GM19043 (cell line): ENCODE results near the gene STRAP.

Source experiments
- ATAC-seq: cut with Tn5 transposase; IDR thresholded peaks from one replicate; pipeline ENCODE4 v1.9.1; 2021; ENCODE audit warnings: low read depth; ENCODE audit not compliant: unreplicated experiment

STRAP gene, protein sequence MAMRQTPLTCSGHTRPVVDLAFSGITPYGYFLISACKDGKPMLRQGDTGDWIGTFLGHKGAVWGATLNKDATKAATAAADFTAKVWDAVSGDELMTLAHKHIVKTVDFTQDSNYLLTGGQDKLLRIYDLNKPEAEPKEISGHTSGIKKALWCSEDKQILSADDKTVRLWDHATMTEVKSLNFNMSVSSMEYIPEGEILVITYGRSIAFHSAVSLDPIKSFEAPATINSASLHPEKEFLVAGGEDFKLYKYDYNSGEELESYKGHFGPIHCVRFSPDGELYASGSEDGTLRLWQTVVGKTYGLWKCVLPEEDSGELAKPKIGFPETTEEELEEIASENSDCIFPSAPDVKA

GRCh38 chr12:15882118-15882971 is at the start of gene STRAP:
TSS of gene STRAP (plus strand) at chr12:15882387. CDS start at chr12:15882708, 321 bp downstream.
- ATAC-seq: peak; percentile 96

- ATAC-seq: no peak
Observed at GRCh38 chr12:15834575-15834974, 47.6 kb upstream of the STRAP start.

DNA sequence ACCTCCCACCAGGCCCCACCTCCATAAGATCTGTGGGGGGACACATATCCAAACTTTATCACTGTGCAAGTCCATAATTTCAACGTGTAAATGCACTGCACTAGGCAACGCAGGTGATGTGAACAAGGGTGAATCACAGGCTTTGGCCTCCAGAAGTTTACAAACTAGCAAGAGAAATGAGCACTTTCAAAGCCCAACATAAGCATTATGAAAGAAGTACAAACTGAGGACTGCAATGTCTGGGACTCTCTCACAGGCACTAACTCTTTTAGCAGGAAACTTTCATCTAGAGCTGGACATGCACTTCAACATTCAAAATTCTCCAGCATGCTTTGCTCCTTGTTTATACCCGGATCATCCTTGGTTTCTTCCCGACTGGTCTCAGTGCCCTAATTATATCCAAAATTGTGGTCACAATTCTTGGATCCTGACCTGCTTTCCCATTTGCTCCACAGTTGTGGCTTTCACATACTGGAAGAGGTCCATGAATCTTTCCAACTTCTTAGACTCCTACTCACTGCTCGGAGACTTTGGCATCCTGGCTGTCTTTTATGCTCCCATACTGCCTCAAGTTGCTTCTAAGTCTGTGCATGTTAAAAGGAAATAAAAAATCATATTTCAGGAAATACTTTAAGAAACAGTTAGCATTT is 44.9 kb upstream of the STRAP start:
- no peak for ATAC-seq

GRCh38 chr12:15839041-15839440 is 43.1 kb upstream of the STRAP start:
- ATAC-seq: no peak

DNA sequence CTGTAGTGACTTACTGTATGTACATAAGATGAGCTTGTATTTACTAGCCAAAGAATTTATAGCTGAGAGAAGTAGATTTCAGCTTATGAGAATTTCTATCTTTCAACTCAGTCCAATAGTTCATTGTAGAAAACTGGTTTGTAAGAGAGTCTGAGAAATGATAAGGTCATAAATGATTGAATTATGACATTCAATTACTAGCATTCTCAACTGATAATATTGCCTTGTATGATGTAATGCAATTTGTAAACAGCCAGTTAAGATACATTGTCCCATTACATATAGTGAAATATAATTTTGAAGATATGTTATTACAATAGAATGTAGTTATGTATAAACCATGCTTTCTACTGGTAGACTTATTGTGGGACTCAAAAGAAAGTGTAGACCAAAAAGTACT is 42.5 kb upstream of the STRAP start:
- no peak for ATAC-seq

DNA sequence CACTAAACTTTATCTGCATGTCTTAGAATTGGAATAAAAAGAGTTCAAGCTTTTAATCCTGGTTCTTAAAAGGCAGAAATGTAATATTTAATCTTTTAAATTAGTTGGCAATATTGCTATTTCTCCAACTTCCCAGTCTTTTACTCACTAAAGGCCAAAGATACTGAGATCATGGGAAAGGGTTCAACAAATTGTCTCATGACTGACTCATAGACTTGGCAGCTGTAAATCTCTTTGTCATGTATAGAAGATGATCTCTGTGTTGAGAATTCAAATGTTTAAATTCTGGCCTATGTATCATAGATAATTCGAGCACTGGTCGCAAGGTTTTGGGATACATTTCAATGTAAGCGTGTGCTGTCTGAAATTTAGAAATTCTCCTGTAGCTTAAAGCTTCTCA is 40.1 kb upstream of the STRAP start:
- ATAC-seq: no peak

DNA sequence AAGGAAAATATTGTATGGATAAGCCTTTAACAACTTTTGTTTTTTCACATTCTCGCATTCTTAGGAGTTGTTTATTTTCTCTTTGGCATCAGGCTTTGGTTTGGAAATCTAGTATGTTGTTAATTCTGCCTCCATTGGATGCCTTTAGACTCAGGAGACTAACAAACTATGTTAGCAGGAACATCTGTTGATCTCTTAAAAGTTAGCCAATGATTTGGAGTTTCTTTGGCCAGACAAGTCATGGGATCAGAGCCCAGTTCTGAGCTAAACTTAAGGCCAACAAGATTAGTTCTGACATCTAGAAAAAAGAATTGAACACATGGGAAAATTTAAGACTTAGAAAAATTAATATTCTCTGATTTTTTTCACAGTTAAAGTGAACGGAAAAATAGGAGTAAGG is 35.3 kb upstream of the STRAP start:
- ATAC-seq: no peak

DNA sequence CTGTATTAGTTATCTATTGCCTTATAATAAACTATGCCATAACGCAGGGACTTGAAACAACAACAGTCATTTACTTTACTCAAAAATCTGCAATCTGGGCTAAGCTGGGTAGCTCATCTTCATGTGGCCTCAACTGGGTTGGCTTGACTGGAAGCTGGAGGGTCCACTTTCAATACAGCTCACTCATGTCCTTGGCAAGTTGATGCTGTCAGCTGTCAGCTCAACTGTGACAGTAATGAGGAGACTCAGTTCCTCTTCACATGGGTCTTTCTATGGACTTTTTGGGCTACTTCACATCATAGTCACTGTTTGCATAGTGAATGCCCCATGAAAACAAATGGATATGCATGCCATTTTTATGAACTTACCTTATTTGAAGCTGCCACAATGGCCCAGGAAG is 33.6 kb upstream of the STRAP start:
- no peak for ATAC-seq

DNA sequence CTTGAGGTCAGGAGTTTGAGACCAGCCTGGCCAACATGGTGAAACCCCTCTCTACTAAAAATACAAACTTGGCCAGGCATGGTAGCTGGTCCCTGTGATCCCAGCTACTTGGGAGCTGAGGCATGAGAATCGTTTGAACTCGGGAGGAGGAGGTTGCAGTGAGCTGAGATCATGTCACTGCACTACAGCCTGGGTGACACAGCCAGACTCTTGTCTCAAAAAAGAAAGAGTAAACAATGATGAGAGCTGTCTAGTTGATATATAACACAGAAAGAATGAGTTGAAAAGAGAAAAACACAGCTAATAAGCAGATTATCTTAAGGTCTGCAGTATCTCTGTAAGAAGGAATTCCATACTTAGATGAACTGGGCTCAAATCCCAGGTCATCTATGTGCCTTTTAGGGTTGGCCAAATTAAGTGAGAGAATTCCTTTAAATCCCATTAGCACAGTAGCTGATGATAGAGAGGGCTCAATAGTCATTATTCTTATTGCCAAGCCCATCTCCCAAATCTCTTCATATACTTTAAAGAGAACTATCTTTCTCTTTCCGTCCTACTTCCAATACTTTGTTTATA is 31.1 kb upstream of the STRAP start:
- no peak for ATAC-seq

GRCh38 chr12:15851919-15852318 is 30.3 kb upstream of the STRAP start:
- no peak for ATAC-seq

- no peak for ATAC-seq
Observed at GRCh38 chr12:15852383-15852782, 29.8 kb upstream of the STRAP start.

DNA sequence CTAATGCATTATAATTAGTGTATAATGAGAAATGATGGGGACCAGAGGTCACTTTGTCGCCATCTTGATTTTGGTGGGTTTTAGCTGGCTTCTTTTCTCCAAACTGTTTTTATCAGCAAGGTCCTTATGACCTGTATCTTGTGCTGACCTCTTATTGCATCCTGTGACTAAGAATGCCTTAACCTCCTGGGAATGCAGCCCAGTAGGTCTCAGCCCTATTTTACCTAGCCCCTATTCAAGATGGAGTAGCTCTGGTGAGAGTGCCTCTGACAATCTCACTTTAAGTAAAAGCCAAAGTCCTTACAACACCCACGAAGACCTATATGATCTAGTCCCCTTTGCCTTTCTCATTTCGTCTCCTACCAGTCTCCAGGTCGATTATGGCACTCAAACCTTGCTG is 28.3 kb upstream of the STRAP start:
- no peak for ATAC-seq

- ATAC-seq: no peak
Observed at GRCh38 chr12:15854916-15855315, 27.3 kb upstream of the STRAP start.

GRCh38 chr12:15855646-15856045 is 26.5 kb upstream of the STRAP start:
- ATAC-seq: no peak

DNA sequence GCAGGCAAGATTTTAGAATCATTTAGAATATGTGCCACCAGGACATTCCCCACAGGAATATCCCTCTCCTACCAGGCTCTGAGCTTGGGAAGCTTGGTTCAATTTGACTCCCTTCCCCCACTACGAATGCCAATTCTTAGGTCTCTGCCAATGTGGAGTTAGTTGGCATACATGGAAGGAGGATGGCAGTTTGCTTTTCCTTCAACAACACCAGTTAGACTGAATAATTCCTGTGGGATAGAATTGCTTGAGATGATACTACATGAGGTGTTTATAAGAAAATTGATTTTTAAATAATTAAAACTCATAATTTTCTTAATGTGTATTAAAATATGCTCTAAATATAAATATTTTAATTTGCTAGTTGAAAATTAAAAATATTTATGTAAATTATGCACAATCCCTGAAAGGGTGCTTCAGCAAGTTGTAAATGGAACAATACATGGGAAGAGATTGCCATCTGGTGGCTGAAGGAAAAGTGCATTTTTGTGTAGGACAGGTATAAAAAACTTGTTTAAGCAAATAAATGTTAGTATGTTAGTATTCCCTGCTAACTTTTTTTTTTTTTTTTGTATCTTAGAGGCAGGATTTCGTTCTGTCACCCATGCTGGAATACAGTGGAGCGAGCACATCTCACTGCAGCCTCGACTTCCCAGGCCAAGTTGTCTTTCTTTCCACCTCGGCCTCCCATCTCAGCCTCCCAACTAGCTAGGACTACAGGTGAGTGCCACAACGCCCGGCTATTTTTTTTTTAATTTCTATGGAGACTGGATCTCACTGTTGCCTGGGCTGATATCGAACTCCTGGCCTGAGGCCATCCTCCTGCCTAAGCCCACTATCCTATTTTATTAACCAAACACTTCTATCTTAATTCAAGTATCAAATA is 25.8 kb upstream of the STRAP start:
- ATAC-seq: no peak

- no peak for ATAC-seq
Observed at GRCh38 chr12:15858353-15858752, 23.8 kb upstream of the STRAP start.

DNA sequence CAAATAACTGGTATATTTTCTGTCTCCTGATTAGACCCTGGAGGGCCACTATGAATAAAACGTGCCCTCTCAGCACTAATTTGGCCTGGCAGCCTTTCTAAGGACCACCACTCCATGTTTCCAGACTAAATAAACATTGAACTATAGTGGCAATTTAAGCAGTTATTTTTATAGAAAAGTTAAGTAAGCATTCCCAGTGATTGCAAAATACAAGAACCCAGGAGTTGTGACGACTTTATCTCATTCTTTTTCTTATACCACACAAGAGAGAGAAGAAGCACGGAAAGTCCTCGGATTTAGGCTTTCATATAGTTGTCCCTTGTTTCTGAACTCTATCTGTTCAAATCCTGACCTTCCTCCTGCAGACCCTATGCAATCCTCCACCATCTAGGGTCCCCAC is 23.1 kb upstream of the STRAP start:
- ATAC-seq: no peak

DNA sequence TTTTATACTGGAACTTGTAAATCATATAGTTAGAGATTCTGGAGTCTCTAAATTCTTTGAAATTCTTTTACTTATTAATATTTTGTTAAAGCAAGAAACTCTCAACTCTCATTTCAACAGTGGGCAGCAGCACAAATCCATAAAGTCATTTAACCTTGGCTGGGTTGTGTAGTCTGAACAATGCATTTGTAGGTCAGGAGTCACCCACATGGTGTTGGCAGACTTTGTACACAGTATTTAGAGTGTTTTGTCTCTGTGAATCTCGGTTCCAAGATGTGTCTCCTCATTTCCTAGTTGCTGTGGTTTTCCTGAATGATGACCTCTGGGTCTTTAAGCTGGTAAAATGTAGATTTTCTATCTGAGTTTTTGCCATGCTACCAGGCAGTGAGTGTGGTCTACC is 20.8 kb upstream of the STRAP start:
- ATAC-seq: no peak

DNA sequence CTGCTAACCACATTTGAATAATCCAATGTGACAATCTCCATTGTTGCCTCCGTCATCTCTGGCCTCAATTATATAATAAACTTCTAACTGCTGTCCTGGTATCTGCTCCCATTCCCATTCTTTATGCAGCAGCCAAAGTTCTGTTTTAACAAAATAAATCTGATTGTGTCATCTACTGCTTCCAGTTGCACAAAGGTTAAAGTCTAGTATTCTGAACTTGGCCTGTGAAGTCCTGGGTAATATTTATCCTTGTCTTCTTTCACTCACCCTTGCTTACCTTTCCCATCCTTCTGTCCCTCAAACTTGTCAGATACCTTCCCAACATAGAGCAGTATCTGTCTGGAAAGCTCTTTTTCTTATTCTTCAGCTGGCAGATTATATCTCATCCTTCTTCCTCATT is 19.3 kb upstream of the STRAP start:
- ATAC-seq: no peak

- no peak for ATAC-seq
Observed at GRCh38 chr12:15863372-15863771, 18.8 kb upstream of the STRAP start.
